WTC11 (cell line): ENCODE results near the gene ATAD2B. TPM values are rescaled to one million over a fixed set of nuclear protein-coding genes. Genes with fewer than 3 reads are reported as not detected.

Source experiments
- ATAC-seq: fragments of 200-7000 bp; cut with Tn5 transposase; 2 replicates; pipeline ENCODE4 v1.10.0; 2021; ENCODE audit warnings: mild to moderate bottlenecking, moderate library complexity
- CTCF ChIA-PET: fragments of 300-600 bp; sonication (Branson Sonifier 250); formaldehyde crosslinking; loops from one replicate; lab custom pipeline; 2021; ENCODE audit warnings: antibody characterized with exemption; lab: Charles Lee
- POLR2A ChIA-PET: fragments of 350-600 bp; sonication (Branson Sonifier 250); formaldehyde crosslinking; loops from one replicate; lab custom pipeline; 2021; ENCODE audit warnings: antibody characterized with exemption; lab: Charles Lee
- DNase-seq: peaks from one replicate; pipeline ENCODE4 v3.0.0; 2021; ENCODE audit warnings: low spot score
- H3K27ac Mint-ChIP-seq: 2 replicates; pipeline ENCODE4 v1.8.0; 2021; ENCODE audit warnings: mixed read lengths
- H3K27me3 Mint-ChIP-seq: 2 replicates; pipeline ENCODE4 v1.8.0; 2021; ENCODE audit warnings: low read depth, mild to moderate bottlenecking, moderate library complexity, mixed read lengths
- H3K36me3 Mint-ChIP-seq: 2 replicates; pipeline ENCODE4 v1.8.0; 2021; ENCODE audit warnings: mixed read lengths
- H3K4me1 Mint-ChIP-seq: 2 replicates; pipeline ENCODE4 v1.8.0; 2022; ENCODE audit warnings: mixed read lengths
- H3K4me3 Mint-ChIP-seq: 2 replicates; pipeline ENCODE4 v1.8.0; 2021; ENCODE audit warnings: mild to moderate bottlenecking, moderate library complexity, mixed read lengths
- H3K9me3 Mint-ChIP-seq: 2 replicates; pipeline ENCODE4 v1.8.0; 2021; ENCODE audit warnings: mixed read lengths
- ARID4B ChIP-seq: sonication (generic); formaldehyde crosslinking; IDR thresholded peaks from 2 replicates; pipeline ENCODE4 v1.8.0; 2023; ENCODE audit warnings: missing genetic modification reagents, mild to moderate bottlenecking, borderline replicate concordance
- ATF1 ChIP-seq: sonication (generic); formaldehyde crosslinking; IDR thresholded peaks from 2 replicates; pipeline ENCODE4 v1.8.1; 2023; ENCODE audit warnings: mild to moderate bottlenecking, moderate library complexity, missing genetic modification reagents
- ATF3 ChIP-seq: sonication (generic); formaldehyde crosslinking; conservative IDR thresholded peaks from 2 replicates; pipeline ENCODE4 v1.8.1; 2022; ENCODE audit warnings: mild to moderate bottlenecking, missing genetic modification reagents
- CDX4 ChIP-seq: fragments of 250-450 bp; sonication (Bioruptor Pico); IDR thresholded peaks from 2 replicates; pipeline ENCODE4 v1.9.0; 2021; ENCODE audit warnings: moderate library complexity, mild to moderate bottlenecking, inconsistent platforms, borderline replicate concordance
- CREM ChIP-seq: sonication (generic); formaldehyde crosslinking; IDR thresholded peaks from 2 replicates; pipeline ENCODE4 v1.8.1; 2022; ENCODE audit warnings: mild to moderate bottlenecking, missing genetic modification reagents, moderate library complexity
- ETV6 ChIP-seq: sonication (generic); formaldehyde crosslinking; IDR thresholded peaks from 2 replicates; pipeline ENCODE4 v1.8.1; 2022; ENCODE audit warnings: mild to moderate bottlenecking, missing genetic modification reagents
- FOXP1 ChIP-seq: sonication (generic); formaldehyde crosslinking; IDR thresholded peaks from 2 replicates; pipeline ENCODE4 v1.8.0; 2022; ENCODE audit warnings: missing genetic modification reagents, mild to moderate bottlenecking, moderate library complexity, borderline replicate concordance
- NFE2L1 ChIP-seq: sonication (generic); formaldehyde crosslinking; IDR thresholded peaks from 2 replicates; pipeline ENCODE4 v1.8.1; 2023; ENCODE audit warnings: missing genetic modification reagents
- NR2C2 ChIP-seq: sonication (generic); formaldehyde crosslinking; IDR thresholded peaks from 2 replicates; pipeline ENCODE4 v1.8.0; 2022; ENCODE audit warnings: mild to moderate bottlenecking, missing genetic modification reagents
- SMAD3 ChIP-seq: sonication (generic); formaldehyde crosslinking; IDR thresholded peaks from 2 replicates; pipeline ENCODE4 v1.8.0; 2022; ENCODE audit warnings: missing genetic modification reagents, mild to moderate bottlenecking, borderline replicate concordance
- STAT6 ChIP-seq: sonication (generic); formaldehyde crosslinking; conservative IDR thresholded peaks from 2 replicates; pipeline ENCODE4 v1.8.1; 2023; ENCODE audit warnings: mild to moderate bottlenecking, low read depth, missing genetic modification reagents, moderate library complexity
- ZBTB21 ChIP-seq: sonication (generic); formaldehyde crosslinking; IDR thresholded peaks from 2 replicates; pipeline ENCODE4 v1.8.1; 2023; ENCODE audit warnings: mild to moderate bottlenecking, missing genetic modification reagents, borderline replicate concordance
- ZNF423 ChIP-seq: fragments of 250-450 bp; sonication (Bioruptor Pico); IDR thresholded peaks from 2 replicates; pipeline ENCODE4 v2.1.2; 2022; ENCODE audit warnings: mild to moderate bottlenecking, moderate library complexity
- ZNF425 ChIP-seq: fragments of 250-450 bp; sonication (Bioruptor Pico); conservative IDR thresholded peaks from 2 replicates; pipeline ENCODE4 v1.9.0; 2021; ENCODE audit warnings: mild to moderate bottlenecking
- ZSCAN18 ChIP-seq: fragments of 250-450 bp; sonication (Bioruptor Pico); IDR thresholded peaks from 2 replicates; pipeline ENCODE4 v2.1.2; 2022; ENCODE audit warnings: mild to moderate bottlenecking, moderate library complexity
- total RNA-seq: library from RNA; stranded (reverse); gene quantifications from 3 replicates; pipeline ENCODE4 v1.2.3, GENCODE V29; 2021

ATAD2B gene
- total RNA-seq, 1 experiment from 2014 or later: 21.5 TPM

GRCh38 chr2:23859983-23860382 is 66.9 kb downstream of the ATAD2B start (continued):
- TF ChIP-seq ARID4B (no peak), FOXP1 (no peak), NR2C2 (CRISPR knock-in tag) (no peak), SMAD3 (CRISPR knock-in tag) (no peak), ZSCAN18 (CRISPR knock-in tag) (no peak), ETV6 (CRISPR knock-in tag) (no peak), ATF3 (CRISPR knock-in tag) (no peak), NFE2L1 (CRISPR knock-in tag) (no peak)

GRCh38 chr2:23859234-23859633 is 67.7 kb downstream of the ATAD2B start:
- H3K4me1 Mint-ChIP-seq: peaks cover 16% of the 10 kb centered on the region
- ChIA-PET CTCF (no interaction called here), POLR2A (no interaction called here)
- no peak overlapping the region for H3K27ac Mint-ChIP-seq
- H3K27me3 Mint-ChIP-seq: no peaks in the 10 kb centered on the region
- peaks cover 13% of the 10 kb centered on the region for H3K36me3 Mint-ChIP-seq
- no peak for DNase-seq
- H3K4me3 Mint-ChIP-seq: no peak overlapping the region
- ATAC-seq: no peak
- TF ChIP-seq ZNF423 (CRISPR knock-in tag): no peak
- TF ChIP-seq ZBTB21 (CRISPR knock-in tag): no peak
- TF ChIP-seq CREM: no peak
- TF ChIP-seq ZNF425 (CRISPR knock-in tag): no peak
- TF ChIP-seq ATF3 (CRISPR knock-in tag): no peak
- no peak for TF ChIP-seq CDX4 (CRISPR knock-in tag)
- TF ChIP-seq ATF1: no peak
- TF ChIP-seq STAT6 (CRISPR knock-in tag): no peak
- no peak for TF ChIP-seq ETV6 (CRISPR knock-in tag)
- no peaks in the 10 kb centered on the region for H3K9me3 Mint-ChIP-seq
